ENCODE measurements around the gene FAM53B. TPM values are rescaled to one million over a fixed set of nuclear protein-coding genes. Genes with fewer than 3 reads are reported as not detected.

The FAM53B gene
- total and polyA plus RNA-seq, 7 donors = 9.6 to 36.6 (median 34.2) TPM

- Histone ChIP-seq H3K27ac (no peak overlapping the region), H3K27me3 (no peaks in the 10 kb centered on the region), H3K4me1 (no peaks in the 10 kb centered on the region), H3K9me3 (no peaks in the 10 kb centered on the region), H3K4me3 (no peak overlapping the region), H3K36me3 (no peaks in the 10 kb centered on the region)
- WGBS, 2 donors = 79 to 96% methylated on average over 12 of the region's 12 CpGs
- DNase-seq = no peak
- intact Hi-C loops (cut with DNase I) = no loop called here
- TF ChIP-seq EP300 (IDR thresholded peaks at IDR 0.05) = no peak
- TF ChIP-seq CTCF (IDR thresholded peaks at IDR 0.05) = no peak
- TF ChIP-seq POLR2A (IDR thresholded peaks at IDR 0.05) = no peak
- no peak for TF ChIP-seq POLR2AphosphoS5 (IDR thresholded peaks at IDR 0.05)
Measured at GRCh38 chr10:124601016-124601415, 143.2 kb downstream of the FAM53B start.

GRCh38 chr10:124600051-124600880 is 143.9 kb downstream of the FAM53B start:
- intact Hi-C loops (cut with DNase I) = no loop called here
- Histone ChIP-seq H3K4me1 (no peaks in the 10 kb centered on the region), H3K36me3 (no peaks in the 10 kb centered on the region), H3K4me3 (no peak overlapping the region), H3K9me3 (no peaks in the 10 kb centered on the region), H3K27ac (no peak overlapping the region), H3K27me3 (no peaks in the 10 kb centered on the region)
- DNase-seq = no peak
- WGBS, 2 donors = 86 to 91% methylated on average over 18 of the region's 18 CpGs
- TF ChIP-seq POLR2AphosphoS5 (IDR thresholded peaks at IDR 0.05) = no peak
- TF ChIP-seq POLR2A (IDR thresholded peaks at IDR 0.05) = no peak
- TF ChIP-seq EP300 (IDR thresholded peaks at IDR 0.05) = no peak
- TF ChIP-seq CTCF (IDR thresholded peaks at IDR 0.05) = no peak

GRCh38 chr10:124599588-124600050 is 144.6 kb downstream of the FAM53B start:
- TF ChIP-seq POLR2A (IDR thresholded peaks at IDR 0.05) (no peak), POLR2AphosphoS5 (IDR thresholded peaks at IDR 0.05) (no peak), CTCF (IDR thresholded peaks at IDR 0.05) (no peak), EP300 (IDR thresholded peaks at IDR 0.05) (no peak)
- no peak overlapping the region for H3K4me3 ChIP-seq
- no peaks in the 10 kb centered on the region for H3K9me3 ChIP-seq
- no peaks in the 10 kb centered on the region for H3K4me1 ChIP-seq
- WGBS, 2 donors = 92 to 96% methylated on average over 7 of the region's 7 CpGs
- no peaks in the 10 kb centered on the region for H3K27me3 ChIP-seq
- DNase-seq = no peak
- H3K36me3 ChIP-seq = no peaks in the 10 kb centered on the region
- H3K27ac ChIP-seq = no peak overlapping the region
- intact Hi-C loops (cut with DNase I) = no loop called here

GRCh38 chr10:124598773-124599587 is 145.2 kb downstream of the FAM53B start:
- DNase-seq = no peak
- Histone ChIP-seq H3K36me3 (no peaks in the 10 kb centered on the region), H3K4me1 (no peaks in the 10 kb centered on the region), H3K9me3 (no peaks in the 10 kb centered on the region), H3K27me3 (no peaks in the 10 kb centered on the region), H3K4me3 (no peak overlapping the region), H3K27ac (no peak overlapping the region)
- WGBS, 2 donors = 93 to 95% methylated on average over 13 of the region's 13 CpGs
- TF ChIP-seq POLR2A (IDR thresholded peaks at IDR 0.05) (no peak), EP300 (IDR thresholded peaks at IDR 0.05) (no peak), CTCF (IDR thresholded peaks at IDR 0.05) (no peak), POLR2AphosphoS5 (IDR thresholded peaks at IDR 0.05) (no peak)
- intact Hi-C loops (cut with DNase I) = no loop called here
